ENCODE measurements around the gene OR4N2.
"Not testable (repeated sequence)": the region's sequence is repeated elsewhere in the genome, so short reads cannot be mapped to it uniquely, and the experiment has no call there.

The OR4N2 gene, protein sequence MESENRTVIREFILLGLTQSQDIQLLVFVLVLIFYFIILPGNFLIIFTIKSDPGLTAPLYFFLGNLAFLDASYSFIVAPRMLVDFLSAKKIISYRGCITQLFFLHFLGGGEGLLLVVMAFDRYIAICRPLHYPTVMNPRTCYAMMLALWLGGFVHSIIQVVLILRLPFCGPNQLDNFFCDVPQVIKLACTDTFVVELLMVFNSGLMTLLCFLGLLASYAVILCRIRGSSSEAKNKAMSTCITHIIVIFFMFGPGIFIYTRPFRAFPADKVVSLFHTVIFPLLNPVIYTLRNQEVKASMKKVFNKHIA

DNA sequence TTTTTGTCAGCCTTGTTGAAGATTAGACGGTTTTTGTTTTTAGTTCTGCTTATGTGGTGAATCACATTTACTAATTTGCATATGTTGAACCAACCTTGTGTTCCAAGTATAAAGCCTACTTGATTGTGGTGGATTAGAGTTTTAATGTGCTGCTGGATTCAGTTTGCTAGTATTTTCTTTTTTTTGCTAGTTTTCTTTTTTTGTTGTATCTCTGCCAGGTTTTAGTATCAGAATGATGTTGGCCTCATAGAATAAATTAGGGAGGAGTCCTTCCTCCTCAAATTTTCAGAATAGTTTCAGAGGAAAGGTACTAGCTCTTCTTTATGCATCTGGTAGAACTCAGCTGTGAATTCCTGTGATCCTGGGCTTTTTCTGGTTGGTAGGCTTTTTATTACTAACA lies at the start of gene OR4N2:
Gene OR4N2, plus strand, starts transcription at position 301 of the 400 bp plus-strand sequence. CDS start 23,679 bp downstream, outside the sequence.
- DNase-seq, result not testable (repeated sequence)

DNA sequence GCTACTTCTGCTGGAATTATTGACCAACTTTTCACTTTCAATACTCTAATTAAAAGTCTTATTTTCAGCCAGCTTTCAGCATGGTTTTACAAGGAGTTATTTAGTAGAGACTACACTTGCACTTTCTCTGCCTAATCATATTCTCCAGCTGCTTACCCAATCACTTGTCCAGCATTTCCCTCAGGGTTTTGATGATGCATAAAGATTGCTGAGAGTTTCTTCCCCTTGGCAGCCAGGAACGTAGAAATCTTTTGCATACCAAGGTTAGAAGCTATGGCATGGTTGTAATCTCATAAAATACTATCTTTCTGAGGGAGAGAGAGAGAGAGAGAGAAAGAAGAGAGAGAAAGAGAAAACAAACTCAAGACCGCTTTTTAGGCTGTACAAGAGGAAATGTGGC lies 49.4 kb upstream of the OR4N2 start:
- DNase-seq, result no peak

DNA sequence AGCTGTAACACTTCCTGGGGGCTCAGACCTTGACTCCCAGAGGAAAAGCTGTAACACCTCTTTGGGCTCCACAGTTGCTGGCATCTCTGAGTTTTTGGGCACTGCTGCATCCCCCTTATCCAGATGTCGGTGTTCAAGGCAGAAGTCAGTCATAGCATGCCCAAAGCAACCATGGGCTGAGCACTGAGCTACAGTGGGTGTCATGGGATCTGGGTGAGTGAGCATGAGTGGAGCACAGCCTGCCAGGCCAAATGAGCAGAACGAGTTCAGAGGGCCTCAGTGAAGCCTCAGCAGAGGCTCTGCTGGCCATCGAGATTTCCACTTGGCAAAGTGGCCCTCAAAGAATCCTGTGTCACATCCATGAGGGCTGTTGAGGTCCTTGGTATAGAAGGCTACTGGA lies 32.1 kb upstream of the OR4N2 start:
- not testable (repeated sequence) for DNase-seq

DNA sequence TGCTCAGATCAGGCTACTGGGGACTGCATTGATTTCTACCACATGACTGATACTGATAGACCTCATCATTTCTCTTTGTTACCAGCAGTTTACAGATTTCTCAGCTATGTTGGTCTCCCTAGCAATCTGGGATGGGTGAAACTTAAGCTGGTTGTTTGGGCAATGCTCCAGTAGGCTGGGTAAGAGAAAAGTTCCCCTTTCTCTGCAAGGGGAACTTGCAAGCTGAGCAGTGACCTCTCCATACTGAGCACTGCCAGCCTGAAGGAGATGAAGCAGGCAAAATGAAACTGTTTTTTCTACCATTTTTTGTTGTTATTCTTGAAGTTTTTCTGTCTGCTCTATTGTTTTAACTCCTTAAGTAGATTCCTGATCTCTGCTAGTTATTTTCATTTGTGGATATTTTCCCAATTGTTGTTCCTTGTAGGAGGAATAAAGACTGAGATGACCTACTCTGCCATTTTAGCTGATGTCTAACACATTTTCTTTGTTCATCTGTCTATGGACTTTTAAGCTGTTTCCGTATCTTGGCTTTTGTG lies 31.6 kb upstream of the OR4N2 start:
- no peak for DNase-seq

DNA sequence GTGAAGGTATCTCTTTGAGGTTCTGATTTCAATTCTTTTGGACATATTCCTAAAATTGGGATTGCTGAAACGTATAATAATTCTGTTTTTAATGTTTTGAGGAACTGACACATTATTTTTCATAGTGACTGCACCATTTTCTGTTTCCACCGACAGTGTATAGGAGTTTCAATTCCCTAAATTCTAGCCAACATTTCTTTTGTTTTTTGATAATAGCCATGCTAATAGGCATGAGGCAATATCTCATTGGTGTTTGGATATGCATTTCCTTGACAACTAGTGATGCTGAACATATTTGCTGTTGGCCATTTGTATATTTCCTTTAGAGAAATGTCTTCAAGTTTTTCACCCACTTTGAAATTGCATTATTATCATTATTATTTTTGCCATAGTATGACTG lies 31.1 kb upstream of the OR4N2 start:
- not testable (repeated sequence) for DNase-seq

DNA sequence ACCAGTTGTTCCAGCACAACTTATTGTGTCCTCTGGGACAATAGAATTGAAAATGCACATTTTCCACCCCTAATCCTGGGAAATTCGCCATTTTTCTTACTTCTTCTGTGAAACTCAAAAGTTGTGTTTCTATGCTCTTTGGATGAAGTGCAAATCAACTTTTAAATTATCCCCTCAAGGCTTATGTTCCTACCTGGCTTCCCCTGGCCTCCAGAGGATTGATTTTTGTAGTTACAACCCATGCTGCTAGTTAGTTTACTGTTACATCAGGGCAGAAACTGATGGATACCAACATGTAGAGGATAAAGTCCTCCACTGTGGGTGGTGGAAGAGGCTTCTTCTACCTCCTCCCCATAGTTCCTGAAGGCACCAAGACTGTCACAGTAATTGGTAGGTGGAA lies 30.4 kb upstream of the OR4N2 start, which contains the start of gene OR4M1:
Gene OR4M1, plus strand, starts transcription at position 301 of the 400 bp plus-strand sequence. CDS start 6,819 bp downstream, outside the sequence.
- not testable (repeated sequence) for DNase-seq

DNA sequence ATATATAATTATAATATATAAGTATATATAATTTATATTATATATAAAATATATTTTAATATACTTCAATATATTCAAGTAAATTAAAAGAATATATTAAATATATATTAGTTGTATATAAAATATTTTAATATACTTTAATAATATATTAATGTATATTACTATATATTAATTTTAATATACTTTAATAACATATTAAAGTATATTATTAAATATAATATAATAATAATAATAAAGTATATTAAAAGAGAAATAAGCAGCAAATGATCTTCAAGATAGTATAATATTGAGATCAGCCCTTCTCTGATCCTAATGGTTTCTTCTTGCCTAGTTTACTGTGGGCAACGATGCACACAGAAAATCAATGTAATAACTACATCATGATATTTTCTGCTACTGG lies 28.0 kb upstream of the OR4N2 start:
- no peak for DNase-seq

DNA sequence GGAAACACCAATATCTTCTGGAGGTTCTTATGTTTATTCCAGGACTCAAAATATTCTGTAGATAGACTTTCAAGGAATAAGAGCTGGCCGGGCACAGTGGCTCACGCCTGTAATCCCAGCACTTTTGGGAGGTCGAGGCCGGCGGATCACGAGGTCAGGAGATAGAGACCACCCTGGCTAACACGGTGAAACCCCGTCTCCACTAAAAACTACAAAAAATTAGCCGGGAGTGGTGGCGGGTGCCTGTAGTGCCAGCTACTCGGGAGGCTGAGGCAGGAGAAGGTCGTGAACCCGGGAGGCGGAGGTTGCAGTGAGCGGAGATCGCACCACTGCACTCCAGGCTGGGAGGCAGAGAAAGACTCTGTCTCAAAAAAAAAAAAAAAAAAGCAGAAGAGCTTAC lies 17.7 kb upstream of the OR4N2 start:
- not testable (repeated sequence) for DNase-seq

DNA sequence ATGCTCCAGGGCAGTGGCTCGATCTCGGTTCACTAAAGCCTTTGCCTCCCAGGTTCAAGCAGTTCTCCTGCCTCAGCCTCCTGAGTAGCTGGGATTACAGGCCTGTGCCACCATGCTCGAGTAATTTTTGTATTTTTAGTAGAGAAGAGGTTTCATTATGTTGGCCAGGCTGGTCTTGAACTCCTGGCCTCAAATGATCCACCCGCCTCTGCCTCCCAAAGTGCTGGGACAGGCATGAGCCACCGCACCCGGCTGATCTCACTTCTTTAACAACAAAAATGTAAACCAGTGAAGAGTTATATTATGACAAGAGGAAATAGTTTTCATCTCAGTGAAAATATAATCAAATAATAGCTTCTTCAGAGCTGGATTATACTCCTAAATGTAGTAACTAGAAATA lies 16.3 kb upstream of the OR4N2 start:
- not testable (repeated sequence) for DNase-seq

DNA sequence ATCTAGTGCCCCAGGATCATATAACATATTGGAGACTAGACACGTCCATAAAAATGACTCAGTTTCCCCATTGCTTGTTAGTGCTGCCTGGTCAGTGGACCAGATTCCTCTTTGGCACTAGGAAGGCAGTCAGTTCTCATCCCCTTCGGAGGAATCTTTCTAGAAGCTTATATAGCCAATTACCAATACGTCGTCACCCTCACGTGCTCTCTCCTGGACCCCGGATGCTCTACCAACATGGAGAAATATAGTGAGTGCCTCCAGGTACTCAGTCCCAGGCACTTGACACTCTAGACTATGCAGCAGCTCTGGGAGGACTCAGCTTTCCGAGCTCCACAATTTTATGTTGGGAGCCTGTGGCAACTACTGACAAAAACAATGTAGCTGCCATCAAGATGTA lies 15.4 kb upstream of the OR4N2 start:
- not testable (repeated sequence) for DNase-seq

DNA sequence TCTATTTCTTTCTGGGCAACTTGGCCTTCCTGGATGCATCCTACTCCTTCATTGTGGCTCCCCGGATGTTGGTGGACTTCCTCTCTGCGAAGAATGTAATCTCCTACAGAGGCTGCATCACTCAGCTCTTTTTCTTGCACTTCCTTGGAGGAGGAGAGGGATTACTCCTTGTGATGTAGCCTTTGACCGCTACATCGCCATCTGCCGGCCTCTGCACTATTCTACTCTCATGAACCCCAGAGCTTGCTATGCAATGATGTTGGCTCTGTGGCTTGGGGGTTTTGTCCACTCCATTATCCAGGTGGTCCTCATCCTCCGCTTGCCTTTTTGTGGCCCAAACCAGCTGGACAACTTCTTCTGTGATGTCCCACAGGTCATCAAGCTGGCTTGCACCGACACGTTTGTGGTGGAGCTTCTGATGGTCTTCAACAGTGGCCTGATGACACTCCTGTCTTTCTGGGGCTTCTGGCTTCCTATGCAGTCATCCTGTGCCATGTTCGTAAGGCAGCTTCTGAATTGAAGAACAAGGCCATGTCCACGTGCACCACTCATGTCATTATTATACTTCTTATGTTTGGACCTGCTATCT lies 7.0 kb upstream of the OR4N2 start:
- DNase-seq, result not testable (repeated sequence)

DNA sequence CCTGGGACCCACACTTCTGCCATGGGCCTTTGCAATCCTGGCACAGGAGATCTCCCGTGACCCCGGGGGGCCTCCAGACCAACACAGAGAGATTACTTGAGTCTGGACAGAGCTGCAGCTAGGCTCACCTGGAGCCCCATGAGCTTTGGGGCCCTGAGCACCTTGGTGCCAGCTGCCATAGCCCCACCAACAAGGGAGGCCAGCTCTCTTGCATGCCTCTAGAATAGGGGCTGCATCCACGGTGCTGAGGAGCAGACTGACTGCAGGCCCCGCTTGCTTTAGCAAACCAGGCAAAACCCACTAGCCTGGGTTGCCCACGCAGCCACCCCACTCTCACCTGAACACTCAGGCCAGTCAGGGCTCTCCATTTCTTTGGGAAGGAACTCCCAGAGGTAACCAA lies 3.7 kb upstream of the OR4N2 start:
- DNase-seq, result no peak

DNA sequence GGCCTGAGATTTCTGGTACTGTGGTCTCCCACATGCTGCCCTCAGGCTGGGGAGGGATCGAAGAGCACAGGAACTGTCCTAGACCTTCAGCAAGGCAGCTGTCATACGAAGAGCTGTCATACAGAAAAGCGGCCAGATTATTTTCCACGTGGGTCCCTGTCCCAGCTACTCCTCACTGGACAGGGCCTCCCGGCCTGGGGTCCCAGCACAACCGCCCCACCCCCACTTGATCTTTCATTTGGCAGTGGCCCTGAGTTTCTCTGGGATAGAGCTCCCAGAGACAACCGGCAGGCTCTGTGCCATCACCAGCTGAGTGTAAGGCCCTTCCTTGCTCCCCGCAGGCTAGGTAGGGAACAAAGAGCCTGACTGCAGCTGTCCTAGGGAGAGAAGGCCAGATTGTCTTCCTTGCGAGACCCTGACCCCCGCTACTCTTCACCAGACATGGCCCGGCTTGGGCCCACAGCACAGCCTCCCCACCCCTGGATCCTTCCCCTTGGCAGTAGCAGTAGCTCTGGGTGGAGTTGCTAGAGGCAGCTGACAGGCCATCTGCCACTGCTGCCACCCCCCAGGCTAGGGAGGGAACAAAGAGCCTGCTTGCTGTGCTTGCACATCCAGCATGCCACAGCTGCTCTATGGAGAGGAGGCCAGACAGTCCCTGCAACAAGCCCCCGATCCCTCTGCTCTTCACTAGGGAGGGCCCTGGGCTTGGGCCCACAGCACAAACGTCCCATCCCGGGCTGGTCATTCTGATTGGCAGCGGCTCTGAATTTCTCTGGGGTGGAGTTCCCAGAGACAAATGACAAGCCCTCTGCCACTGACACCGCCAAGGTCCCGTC lies 3.1 kb upstream of the OR4N2 start:
- no peak for DNase-seq

DNA sequence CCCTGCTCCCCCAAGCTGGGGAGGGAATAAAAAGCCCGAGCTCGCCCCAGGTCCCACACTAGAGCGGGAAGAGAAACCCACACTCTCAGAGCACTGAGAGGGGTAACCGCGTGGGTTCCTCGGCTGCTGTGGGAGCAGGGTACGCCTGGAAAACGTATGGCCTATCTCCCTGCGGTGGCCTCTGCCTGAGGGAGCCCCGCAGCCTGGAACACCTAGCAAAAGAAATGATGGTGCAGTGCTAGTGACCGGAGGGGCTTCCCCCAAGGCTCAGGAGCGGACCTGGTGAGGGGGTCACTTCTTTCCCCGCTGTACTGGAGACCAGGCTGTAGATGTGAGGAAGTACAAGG lies 2.5 kb upstream of the OR4N2 start:
- DNase-seq, result no peak

DNA sequence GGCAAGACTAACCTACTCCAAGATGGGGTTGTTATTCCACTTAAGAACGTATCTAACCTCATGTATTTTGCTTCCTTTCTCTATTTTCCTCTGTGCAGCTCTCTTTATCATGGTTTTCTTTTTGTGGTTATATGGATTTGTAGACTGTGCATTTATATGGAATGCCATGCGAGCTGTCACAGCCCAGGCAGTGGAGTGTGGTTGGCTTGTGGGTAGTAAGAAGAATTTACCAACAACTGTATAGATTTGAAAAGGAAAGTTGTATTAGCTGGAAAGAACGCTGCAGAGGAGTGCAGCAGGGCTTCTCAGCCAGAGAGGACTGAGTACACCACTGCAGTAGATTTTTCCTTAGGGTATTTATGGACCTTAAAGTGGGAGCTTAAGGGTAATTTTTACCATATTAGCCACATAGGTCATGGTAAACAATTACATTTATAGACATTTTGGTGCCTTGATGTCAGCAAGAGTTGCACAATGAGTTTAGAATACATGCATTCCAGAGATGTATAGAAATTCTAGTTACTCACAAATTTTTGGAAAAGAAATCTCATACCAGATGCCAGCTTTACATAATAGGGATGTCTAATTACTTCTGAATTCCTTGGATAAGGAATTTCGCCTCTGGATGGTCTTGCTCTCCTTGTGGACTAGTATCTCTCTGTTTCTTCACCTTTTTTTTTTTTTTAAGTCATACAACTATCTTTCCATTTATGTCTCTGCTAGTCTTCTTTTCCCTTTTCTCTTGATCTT lies 9.8 kb downstream of the OR4N2 start:
- DNase-seq, result not testable (repeated sequence)

DNA sequence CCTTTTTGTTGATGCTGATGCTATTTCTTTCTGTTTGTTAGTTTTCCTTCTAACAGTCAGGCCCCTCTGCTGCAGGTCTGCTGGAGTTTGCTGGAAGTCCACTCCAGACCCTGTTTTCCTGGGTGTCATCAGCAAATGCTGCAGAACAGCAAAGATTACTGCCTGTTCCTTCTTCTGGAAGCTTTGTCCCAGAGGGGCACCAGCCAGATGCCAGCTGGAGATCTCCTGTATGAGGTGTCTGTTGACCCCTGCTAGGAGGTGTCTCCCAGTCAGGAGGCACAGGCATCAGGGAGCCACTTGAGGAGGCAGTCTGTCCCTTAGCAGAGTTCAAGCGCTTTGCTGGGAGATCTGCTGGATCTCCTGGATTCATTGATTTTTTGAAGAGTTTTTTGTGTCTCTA lies 16.3 kb downstream of the OR4N2 start:
- DNase-seq, result not testable (repeated sequence)

DNA sequence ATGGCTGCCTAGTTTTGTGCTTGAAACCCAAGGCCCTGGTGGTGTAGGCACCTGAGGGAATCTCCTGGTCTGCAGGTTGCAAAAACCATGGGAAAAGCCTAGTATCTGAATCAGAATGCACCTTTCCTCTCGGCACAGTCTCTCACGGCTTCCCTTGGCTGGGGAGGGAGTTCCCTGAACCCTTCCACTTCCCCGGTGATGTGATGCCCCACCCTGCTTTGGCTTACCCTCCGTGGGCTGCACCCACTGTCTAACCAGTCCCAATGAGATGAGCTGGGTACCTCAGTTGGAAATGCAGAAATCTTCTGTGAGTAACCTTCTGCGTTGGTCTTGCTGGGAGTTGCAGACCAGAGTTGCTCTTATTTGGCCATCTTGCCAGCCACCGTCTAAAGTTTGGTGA lies 17.4 kb downstream of the OR4N2 start:
- DNase-seq, result not testable (repeated sequence)

DNA sequence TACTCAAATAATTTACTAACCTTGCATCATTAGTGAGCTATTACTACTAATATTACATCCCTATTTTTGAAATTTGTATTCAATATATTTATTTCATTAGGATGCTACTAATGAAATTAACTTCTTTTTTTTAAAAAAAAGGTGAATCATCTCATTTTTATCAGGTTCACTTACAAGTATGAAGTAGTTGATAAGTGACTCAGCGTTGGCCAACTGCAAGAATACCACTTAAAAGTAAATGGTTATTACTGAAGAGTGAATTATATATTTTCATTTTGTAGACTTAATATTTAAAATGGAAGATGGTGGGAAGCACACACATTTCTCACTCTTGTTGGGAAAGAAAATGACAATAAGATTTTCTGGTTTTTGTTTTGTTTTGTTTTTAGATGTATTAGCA lies 19.6 kb downstream of the OR4N2 start:
- DNase-seq, result no peak

DNA sequence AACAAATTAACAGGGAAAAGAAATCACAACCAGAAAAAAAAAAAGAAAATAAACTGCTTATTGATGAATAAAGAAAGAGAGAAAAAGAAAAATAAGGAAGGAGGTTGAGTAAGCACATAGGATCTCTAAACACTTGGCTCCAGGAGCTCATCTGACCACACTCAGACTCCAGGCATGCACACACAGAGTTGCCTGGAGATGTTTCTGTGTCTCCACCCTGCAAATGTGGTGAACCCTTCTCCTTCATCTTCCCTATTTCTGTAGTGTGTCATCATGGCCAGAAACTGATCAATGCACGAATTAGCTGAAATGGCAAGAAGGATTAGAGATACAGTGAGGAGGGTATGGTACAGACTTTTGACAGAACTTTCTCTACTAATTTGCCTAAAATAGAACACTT lies 20.2 kb downstream of the OR4N2 start:
- DNase-seq, result no peak

DNA sequence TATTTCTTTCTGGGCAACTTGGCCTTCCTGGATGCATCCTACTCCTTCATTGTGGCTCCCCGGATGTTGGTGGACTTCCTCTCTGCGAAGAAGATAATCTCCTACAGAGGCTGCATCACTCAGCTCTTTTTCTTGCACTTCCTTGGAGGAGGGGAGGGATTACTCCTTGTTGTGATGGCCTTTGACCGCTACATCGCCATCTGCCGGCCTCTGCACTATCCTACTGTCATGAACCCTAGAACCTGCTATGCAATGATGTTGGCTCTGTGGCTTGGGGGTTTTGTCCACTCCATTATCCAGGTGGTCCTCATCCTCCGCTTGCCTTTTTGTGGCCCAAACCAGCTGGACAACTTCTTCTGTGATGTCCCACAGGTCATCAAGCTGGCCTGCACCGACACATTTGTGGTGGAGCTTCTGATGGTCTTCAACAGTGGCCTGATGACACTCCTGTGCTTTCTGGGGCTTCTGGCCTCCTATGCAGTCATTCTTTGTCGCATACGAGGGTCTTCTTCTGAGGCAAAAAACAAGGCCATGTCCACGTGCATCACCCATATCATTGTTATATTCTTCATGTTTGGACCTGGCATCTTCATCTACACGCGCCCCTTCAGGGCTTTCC lies 24.2 kb downstream of the OR4N2 start:
- not testable (repeated sequence) for DNase-seq

DNA sequence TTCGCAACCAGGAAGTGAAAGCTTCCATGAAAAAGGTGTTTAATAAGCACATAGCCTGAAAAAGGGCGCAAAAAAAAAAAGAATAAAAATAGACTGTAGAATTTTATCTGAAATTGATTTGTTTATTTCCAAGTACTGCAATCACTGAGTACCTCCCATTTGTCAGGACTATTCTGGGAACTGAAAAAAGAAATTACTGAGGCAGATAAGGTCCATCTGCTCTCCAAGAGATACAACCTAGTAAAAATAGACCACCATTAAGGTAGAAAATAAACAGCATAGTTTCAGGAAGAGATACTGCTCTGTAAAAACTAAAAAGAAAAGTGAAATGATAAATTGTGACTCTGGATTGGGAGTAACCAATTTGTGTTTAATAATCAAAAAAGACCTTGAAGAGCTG lies 24.7 kb downstream of the OR4N2 start:
- DNase-seq, result no peak

DNA sequence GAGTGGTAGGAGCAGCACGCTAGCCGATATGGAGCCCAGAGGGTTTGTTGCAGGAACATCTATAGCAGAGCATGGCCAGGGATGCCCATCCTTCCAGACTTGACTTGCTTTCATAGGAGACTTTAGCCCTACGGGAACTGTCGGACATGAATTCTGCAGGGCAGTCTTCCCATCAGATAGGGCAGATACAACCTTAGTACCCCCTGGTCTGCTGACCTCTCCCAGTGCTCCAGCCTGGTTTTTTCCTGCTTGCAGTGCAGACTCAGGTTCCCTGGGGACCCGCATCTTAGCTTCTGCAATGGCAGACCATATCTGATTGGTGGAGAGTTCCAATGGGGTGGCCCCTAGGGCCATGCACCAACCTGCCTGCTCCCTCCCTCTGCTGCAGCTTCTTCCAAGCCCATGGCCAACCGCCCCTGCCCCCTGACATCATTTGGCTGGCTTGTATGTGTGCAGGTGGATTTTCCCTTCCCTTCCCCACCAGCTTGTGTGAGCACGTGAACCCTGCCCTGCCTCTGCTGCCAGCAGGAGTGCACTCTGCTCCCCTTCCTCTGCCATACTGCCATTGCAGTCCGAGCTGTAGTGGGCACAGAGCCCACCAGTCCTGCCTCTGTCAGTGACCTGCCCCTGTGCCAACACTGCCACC lies 30.8 kb downstream of the OR4N2 start:
- DNase-seq, result not testable (repeated sequence)
